CD4-positive, CD25-positive, alpha-beta regulatory T cell (primary cell): Measurements from ENCODE around the gene RYR3. TPM values are rescaled to one million over a fixed set of nuclear protein-coding genes. Genes with fewer than 3 reads are reported as not detected.

ENCODE experiments used
- ATAC-seq, 2 donors: fragments of 150-1000 bp; cut with Tn5 transposase; one replicate each; pipeline ENCODE4 v1.10.0; 2021; ENCODE audit warnings: low read depth in 2 of 2, moderate number of reproducible peaks in 2 of 2, moderate library complexity in 1 of 2
- DNase-seq, 3 donors: peaks; one replicate each; pipeline versions ENCODE4 v3.0.0 to v3.0.0-alpha.2; 2012 to 2022; ENCODE audit warnings: mixed read lengths in 1 of 3
- H3K27ac ChIP-seq: one replicate; pipeline ENCODE4 v1.7.0; 2013; ENCODE audit warnings: mild to moderate bottlenecking, low read length; ENCODE audit not compliant: insufficient read depth, poor library complexity, severe bottlenecking
- H3K27me3 ChIP-seq: one replicate; pipeline ENCODE4 v1.7.0; 2013; ENCODE audit warnings: low read length; ENCODE audit not compliant: control insufficient read depth, insufficient read depth
- H3K36me3 ChIP-seq: one replicate; pipeline ENCODE4 v1.7.0; 2013; ENCODE audit warnings: mild to moderate bottlenecking, low read length, moderate library complexity; ENCODE audit not compliant: control insufficient read depth, insufficient read depth
- H3K4me1 ChIP-seq: 2 replicates; pipeline ENCODE4 v1.7.0; 2013; ENCODE audit warnings: mild to moderate bottlenecking, low read length; ENCODE audit not compliant: insufficient read depth, control insufficient read depth, poor library complexity, severe bottlenecking
- H3K4me3 ChIP-seq: one replicate; pipeline ENCODE4 v1.7.0; 2013; ENCODE audit warnings: low read depth, mild to moderate bottlenecking, low read length, moderate library complexity
- H3K9me3 ChIP-seq, 2 experiments: 1 replicate in 1 of 2; 2 replicates in 1 of 2; pipeline ENCODE4 v1.7.0; 2013; ENCODE audit warnings: low read length in 2 of 2, mild to moderate bottlenecking in 1 of 2, moderate library complexity in 1 of 2; ENCODE audit not compliant: control insufficient read depth in 2 of 2
- H3K27ac Mint-ChIP-seq, 3 donors: one replicate each; pipeline ENCODE4 v1.8.0; 2020 to 2022; ENCODE audit warnings: mild to moderate bottlenecking in 3 of 3, mixed read lengths in 3 of 3, moderate library complexity in 2 of 3
- H3K27me3 Mint-ChIP-seq: one replicate; pipeline ENCODE4 v1.8.0; 2022; ENCODE audit warnings: mild to moderate bottlenecking, mixed read lengths
- H3K36me3 Mint-ChIP-seq: one replicate; pipeline ENCODE4 v1.8.0; 2020; ENCODE audit warnings: mixed read lengths
- H3K4me1 Mint-ChIP-seq, 4 donors: one replicate each; pipeline ENCODE4 v1.8.0; 2020 to 2022; ENCODE audit warnings: mixed read lengths in 4 of 4, mild to moderate bottlenecking in 1 of 4
- H3K4me3 Mint-ChIP-seq, 4 donors: one replicate each; pipeline ENCODE4 v1.8.0; 2020 to 2022; ENCODE audit warnings: mild to moderate bottlenecking in 4 of 4, mixed read lengths in 4 of 4, moderate library complexity in 3 of 4
- H3K9me3 Mint-ChIP-seq, 7 donors: one replicate each; pipeline ENCODE4 v1.8.0; 2020 to 2022; ENCODE audit warnings: mixed read lengths in 7 of 7, mild to moderate bottlenecking in 3 of 7, moderate library complexity in 2 of 7
- polyA plus RNA-seq, 4 donors: library from polyadenylated mRNA; unstranded; fragments of 300-500 nt; fragmentation: Illumina TruSeq; gene quantifications; one replicate each; pipeline ENCODE4 v1.2.3, GENCODE V29; 2021
- total RNA-seq: library from RNA; stranded (reverse); gene quantifications from one replicate; pipeline ENCODE4 v1.2.3, GENCODE V29; 2022

RYR3 gene
- total and polyA plus RNA-seq, 5 donors from 2014 or later = 0.05 to 0.19 (median 0.09) TPM; not detected in 1

GRCh38 chr15:33473005-33473404 lies 162.2 kb downstream of the RYR3 start:
- H3K4me1 ChIP-seq = no peaks in the 10 kb centered on the region
- no peak overlapping the region for H3K27ac ChIP-seq
- no peaks in the 10 kb centered on the region for H3K9me3 ChIP-seq
- H3K4me1 Mint-ChIP-seq = no peaks in the 10 kb centered on the region
- no peak overlapping the region for H3K27ac Mint-ChIP-seq
- H3K36me3 Mint-ChIP-seq = no peaks in the 10 kb centered on the region
- H3K27me3 ChIP-seq = no peaks in the 10 kb centered on the region
- DNase-seq (no peak), ATAC-seq (no peak)
- no peak overlapping the region for H3K4me3 ChIP-seq
- H3K36me3 ChIP-seq = no peaks in the 10 kb centered on the region
- H3K27me3 Mint-ChIP-seq = no peaks in the 10 kb centered on the region
- peaks cover 0 to 1% (median 0%) of the 10 kb centered on the region in 7 donors for H3K9me3 Mint-ChIP-seq
- no peak overlapping the region for H3K4me3 Mint-ChIP-seq

GRCh38 chr15:33473714-33474113 lies 162.9 kb downstream of the RYR3 start:
- Histone ChIP-seq H3K27ac (no peak overlapping the region), H3K9me3 (no peaks in the 10 kb centered on the region), H3K4me1 (no peaks in the 10 kb centered on the region), H3K36me3 (no peaks in the 10 kb centered on the region), H3K4me3 (no peak overlapping the region), H3K27me3 (no peaks in the 10 kb centered on the region)
- Mint-ChIP-seq H3K9me3 (peaks cover 0 to 1% (median 0%) of the 10 kb centered on the region in 7 donors), H3K4me1 (no peaks in the 10 kb centered on the region), H3K4me3 (no peak overlapping the region), H3K36me3 (no peaks in the 10 kb centered on the region), H3K27me3 (no peaks in the 10 kb centered on the region), H3K27ac (no peak overlapping the region)
- ATAC-seq = no peak
- DNase-seq = no peak

GRCh38 chr15:33476076-33476475 lies 165.3 kb downstream of the RYR3 start:
- peaks cover 0 to 7% (median 0%) of the 10 kb centered on the region in 7 donors for H3K9me3 Mint-ChIP-seq
- no peak for ATAC-seq

GRCh38 chr15:33476908-33477307 lies 166.1 kb downstream of the RYR3 start:
- H3K36me3 ChIP-seq = no peaks in the 10 kb centered on the region
- DNase-seq (no peak), ATAC-seq (no peak)
- H3K4me1 ChIP-seq = no peaks in the 10 kb centered on the region
- H3K9me3 ChIP-seq = no peaks in the 10 kb centered on the region
- no peak overlapping the region for H3K27ac ChIP-seq
- Mint-ChIP-seq H3K36me3 (no peaks in the 10 kb centered on the region), H3K4me3 (no peak overlapping the region), H3K27ac (no peak overlapping the region), H3K9me3 (peaks cover 0 to 7% (median 0%) of the 10 kb centered on the region in 7 donors), H3K27me3 (no peaks in the 10 kb centered on the region), H3K4me1 (no peaks in the 10 kb centered on the region)
- no peaks in the 10 kb centered on the region for H3K27me3 ChIP-seq
- H3K4me3 ChIP-seq = no peak overlapping the region

More at GRCh38 chr15:33476076-33476475, 165.3 kb downstream of the RYR3 start:
- H3K4me1 Mint-ChIP-seq = no peaks in the 10 kb centered on the region
- H3K36me3 Mint-ChIP-seq = no peaks in the 10 kb centered on the region
- no peak overlapping the region for H3K4me3 ChIP-seq
- H3K9me3 ChIP-seq = no peaks in the 10 kb centered on the region
- H3K36me3 ChIP-seq = no peaks in the 10 kb centered on the region
- H3K27ac ChIP-seq = no peak overlapping the region
- H3K4me3 Mint-ChIP-seq = no peak overlapping the region
- no peak for DNase-seq
- no peak overlapping the region for H3K27ac Mint-ChIP-seq
- H3K27me3 ChIP-seq = no peaks in the 10 kb centered on the region
- no peaks in the 10 kb centered on the region for H3K27me3 Mint-ChIP-seq
- no peaks in the 10 kb centered on the region for H3K4me1 ChIP-seq

GRCh38 chr15:33489335-33489734 lies 178.6 kb downstream of the RYR3 start:
- no peak overlapping the region for H3K27ac Mint-ChIP-seq
- H3K36me3 Mint-ChIP-seq = no peaks in the 10 kb centered on the region
- Histone ChIP-seq H3K27me3 (no peaks in the 10 kb centered on the region), H3K27ac (no peak overlapping the region), H3K4me3 (no peak overlapping the region), H3K4me1 (no peaks in the 10 kb centered on the region), H3K36me3 (no peaks in the 10 kb centered on the region), H3K9me3 (no peaks in the 10 kb centered on the region)
- DNase-seq (no peak), ATAC-seq (no peak)
- H3K27me3 Mint-ChIP-seq = no peaks in the 10 kb centered on the region
- H3K9me3 Mint-ChIP-seq = peaks cover 0 to 5% (median 0%) of the 10 kb centered on the region in 7 donors
- H3K4me3 Mint-ChIP-seq = no peak overlapping the region
- no peaks in the 10 kb centered on the region for H3K4me1 Mint-ChIP-seq

- ATAC-seq = no peak
- no peak overlapping the region for H3K27ac ChIP-seq
Observed at GRCh38 chr15:33490703-33491102, 179.9 kb downstream of the RYR3 start.

GRCh38 chr15:33492434-33493052 lies 181.8 kb downstream of the RYR3 start:
- H3K27ac Mint-ChIP-seq = no peak overlapping the region
- Histone ChIP-seq H3K4me1 (no peaks in the 10 kb centered on the region), H3K4me3 (no peak overlapping the region), H3K27ac (no peak overlapping the region), H3K27me3 (no peaks in the 10 kb centered on the region), H3K9me3 (no peaks in the 10 kb centered on the region), H3K36me3 (no peaks in the 10 kb centered on the region)
- H3K4me3 Mint-ChIP-seq = no peak overlapping the region
- no peak for DNase-seq
- no peak for ATAC-seq
- no peaks in the 10 kb centered on the region for H3K4me1 Mint-ChIP-seq
- H3K36me3 Mint-ChIP-seq = no peaks in the 10 kb centered on the region
- H3K27me3 Mint-ChIP-seq = no peaks in the 10 kb centered on the region
- peaks cover 0 to 4% (median 0%) of the 10 kb centered on the region in 7 donors for H3K9me3 Mint-ChIP-seq

More at GRCh38 chr15:33490703-33491102, 179.9 kb downstream of the RYR3 start:
- no peaks in the 10 kb centered on the region for H3K27me3 ChIP-seq
- no peaks in the 10 kb centered on the region for H3K27me3 Mint-ChIP-seq
- no peak overlapping the region for H3K4me3 ChIP-seq
- H3K27ac Mint-ChIP-seq = no peak overlapping the region
- H3K4me1 Mint-ChIP-seq = no peaks in the 10 kb centered on the region
- H3K4me3 Mint-ChIP-seq = no peak overlapping the region
- no peaks in the 10 kb centered on the region for H3K36me3 Mint-ChIP-seq
- no peaks in the 10 kb centered on the region for H3K9me3 ChIP-seq
- H3K36me3 ChIP-seq = no peaks in the 10 kb centered on the region
- peaks cover 0 to 5% (median 0%) of the 10 kb centered on the region in 7 donors for H3K9me3 Mint-ChIP-seq
- no peaks in the 10 kb centered on the region for H3K4me1 ChIP-seq
- no peak for DNase-seq

GRCh38 chr15:33494306-33494705 lies 183.5 kb downstream of the RYR3 start:
- H3K27ac Mint-ChIP-seq = no peak overlapping the region
- H3K4me1 Mint-ChIP-seq = no peaks in the 10 kb centered on the region
- peaks cover 0 to 3% (median 0%) of the 10 kb centered on the region in 7 donors for H3K9me3 Mint-ChIP-seq
- H3K4me1 ChIP-seq = no peaks in the 10 kb centered on the region
- H3K9me3 ChIP-seq = no peaks in the 10 kb centered on the region
- no peak overlapping the region for H3K4me3 Mint-ChIP-seq
- ATAC-seq (no peak), DNase-seq (no peak)
- no peaks in the 10 kb centered on the region for H3K36me3 Mint-ChIP-seq
- H3K27ac ChIP-seq = no peak overlapping the region
- no peaks in the 10 kb centered on the region for H3K27me3 ChIP-seq
- no peaks in the 10 kb centered on the region for H3K27me3 Mint-ChIP-seq
- no peak overlapping the region for H3K4me3 ChIP-seq
- H3K36me3 ChIP-seq = no peaks in the 10 kb centered on the region
